Activated T-cell treated with anti-CD3 and anti-CD28 coated beads, Interleukin-2, amount 50 U/mL, for 4 hours (primary cell): ENCODE data around the gene AMPH. TPM values are rescaled to one million over a fixed set of nuclear protein-coding genes. Genes with fewer than 3 reads are reported as not detected.

Experiments
- ATAC-seq, 2 donors: fragments of 200-7000 bp; cut with Tn5 transposase; one replicate each; pipeline ENCODE4 v1.10.0; 2021
- DNase-seq: peaks from one replicate; pipeline ENCODE4 v3.0.0-alpha.2; 2020
- H3K27me3 Mint-ChIP-seq: one replicate; pipeline ENCODE4 v1.8.0; 2021; ENCODE audit warnings: low read depth, mixed read lengths
- H3K36me3 Mint-ChIP-seq: one replicate; pipeline ENCODE4 v1.8.0; 2022; ENCODE audit warnings: mixed read lengths; ENCODE audit not compliant: insufficient read depth
- H3K4me1 Mint-ChIP-seq: one replicate; pipeline ENCODE4 v1.8.0; 2021; ENCODE audit warnings: low read depth, mixed read lengths
- H3K4me3 Mint-ChIP-seq: one replicate; pipeline ENCODE4 v1.8.0; 2021; ENCODE audit warnings: mild to moderate bottlenecking, moderate library complexity, mixed read lengths
- H3K9me3 Mint-ChIP-seq: one replicate; pipeline ENCODE4 v1.8.0; 2021; ENCODE audit warnings: mixed read lengths
- total RNA-seq, 3 donors: library from RNA; stranded (reverse); gene quantifications; one replicate each; pipeline ENCODE4 v1.2.1, GENCODE V29; 2021

AMPH gene
- total RNA-seq, 3 donors from 2014 or later, result 0.14 to 0.15 TPM; not detected in 1

- ATAC-seq (no peak), DNase-seq (no peak)
- Mint-ChIP-seq H3K9me3 (peaks cover 22% of the 10 kb centered on the region), H3K4me1 (no peaks in the 10 kb centered on the region), H3K4me3 (no peak overlapping the region), H3K27me3 (peaks cover 15% of the 10 kb centered on the region), H3K36me3 (peaks cover 2% of the 10 kb centered on the region)
These were observed 148.7 kb downstream of the AMPH start for GRCh38 chr7:38482521-38482920.

GRCh38 chr7:38481401-38481800, 149.8 kb downstream of the AMPH start:
- Mint-ChIP-seq H3K9me3 (peaks cover 22% of the 10 kb centered on the region), H3K27me3 (peaks cover 13% of the 10 kb centered on the region), H3K4me3 (no peak overlapping the region), H3K36me3 (peaks cover 2% of the 10 kb centered on the region), H3K4me1 (no peaks in the 10 kb centered on the region)
- DNase-seq (no peak), ATAC-seq (no peak)

- DNase-seq, result no peak
- H3K9me3 Mint-ChIP-seq, result peaks cover 12% of the 10 kb centered on the region
- no peaks in the 10 kb centered on the region for H3K36me3 Mint-ChIP-seq
- no peaks in the 10 kb centered on the region for H3K4me1 Mint-ChIP-seq
- no peak for ATAC-seq
- H3K4me3 Mint-ChIP-seq, result no peak overlapping the region
- H3K27me3 Mint-ChIP-seq, result peaks cover 6% of the 10 kb centered on the region
These were observed 152.8 kb downstream of the AMPH start for GRCh38 chr7:38478404-38478803.

- ATAC-seq, result no peak
- H3K27me3 Mint-ChIP-seq, result peaks cover 2% of the 10 kb centered on the region
- peaks cover 7% of the 10 kb centered on the region for H3K9me3 Mint-ChIP-seq
- H3K4me1 Mint-ChIP-seq, result no peaks in the 10 kb centered on the region
- H3K36me3 Mint-ChIP-seq, result no peaks in the 10 kb centered on the region
- no peak overlapping the region for H3K4me3 Mint-ChIP-seq
- no peak for DNase-seq
These were observed 153.8 kb downstream of the AMPH start for GRCh38 chr7:38477333-38477732.

GRCh38 chr7:38476764-38477163, 154.4 kb downstream of the AMPH start:
- no peaks in the 10 kb centered on the region for H3K36me3 Mint-ChIP-seq
- H3K27me3 Mint-ChIP-seq, result peaks cover 2% of the 10 kb centered on the region
- H3K4me3 Mint-ChIP-seq, result no peak overlapping the region
- no peak for DNase-seq
- no peaks in the 10 kb centered on the region for H3K4me1 Mint-ChIP-seq
- ATAC-seq, result no peak
- H3K9me3 Mint-ChIP-seq, result peaks cover 7% of the 10 kb centered on the region

GRCh38 chr7:38465956-38466355, 165.2 kb downstream of the AMPH start:
- no peaks in the 10 kb centered on the region for H3K36me3 Mint-ChIP-seq
- ATAC-seq (no peak), DNase-seq (no peak)
- no peaks in the 10 kb centered on the region for H3K27me3 Mint-ChIP-seq
- no peak overlapping the region for H3K4me3 Mint-ChIP-seq
- peaks cover 18% of the 10 kb centered on the region for H3K4me1 Mint-ChIP-seq
- no peaks in the 10 kb centered on the region for H3K9me3 Mint-ChIP-seq

- DNase-seq (peak; percentile 68), ATAC-seq (peak; percentile 85 to 90)
- Mint-ChIP-seq H3K36me3 (no peaks in the 10 kb centered on the region), H3K4me1 (peaks cover 18% of the 10 kb centered on the region), H3K27me3 (no peaks in the 10 kb centered on the region), H3K9me3 (no peaks in the 10 kb centered on the region), H3K4me3 (peak overlapping the region; percentile 48)
These were observed 167.6 kb downstream of the AMPH start for GRCh38 chr7:38463277-38464225.

- DNase-seq, result no peak
- H3K36me3 Mint-ChIP-seq, result no peaks in the 10 kb centered on the region
- H3K4me1 Mint-ChIP-seq, result peaks cover 18% of the 10 kb centered on the region
- H3K27me3 Mint-ChIP-seq, result no peaks in the 10 kb centered on the region
- no peaks in the 10 kb centered on the region for H3K9me3 Mint-ChIP-seq
- H3K4me3 Mint-ChIP-seq, result peak overlapping the region; percentile 48
- ATAC-seq, result peak in 1 of 2 donors; percentile 26
These were observed 168.4 kb downstream of the AMPH start for GRCh38 chr7:38462819-38463218.

- ATAC-seq, result no peak
- no peaks in the 10 kb centered on the region for H3K27me3 Mint-ChIP-seq
- DNase-seq, result no peak
- H3K36me3 Mint-ChIP-seq, result no peaks in the 10 kb centered on the region
- peaks cover 2% of the 10 kb centered on the region for H3K9me3 Mint-ChIP-seq
- no peak overlapping the region for H3K4me3 Mint-ChIP-seq
- H3K4me1 Mint-ChIP-seq, result peaks cover 18% of the 10 kb centered on the region
These were observed 169.3 kb downstream of the AMPH start for GRCh38 chr7:38461887-38462286.

- ATAC-seq (no peak), DNase-seq (no peak)
- Mint-ChIP-seq H3K36me3 (no peaks in the 10 kb centered on the region), H3K4me1 (peaks cover 2% of the 10 kb centered on the region), H3K4me3 (no peak overlapping the region), H3K9me3 (peaks cover 6% of the 10 kb centered on the region), H3K27me3 (peaks cover 12% of the 10 kb centered on the region)
These were observed 177.3 kb downstream of the AMPH start for GRCh38 chr7:38453826-38454225.

GRCh38 chr7:38453168-38453567, 178.0 kb downstream of the AMPH start:
- Mint-ChIP-seq H3K4me1 (peaks cover 2% of the 10 kb centered on the region), H3K27me3 (peaks cover 12% of the 10 kb centered on the region), H3K36me3 (no peaks in the 10 kb centered on the region), H3K4me3 (no peak overlapping the region), H3K9me3 (peaks cover 6% of the 10 kb centered on the region)
- ATAC-seq (no peak), DNase-seq (no peak)

GRCh38 chr7:38452681-38453108, 178.5 kb downstream of the AMPH start:
- Mint-ChIP-seq H3K36me3 (no peaks in the 10 kb centered on the region), H3K4me3 (no peak overlapping the region), H3K4me1 (peaks cover 2% of the 10 kb centered on the region), H3K27me3 (peaks cover 12% of the 10 kb centered on the region), H3K9me3 (peaks cover 6% of the 10 kb centered on the region)
- DNase-seq (no peak), ATAC-seq (no peak)

- Mint-ChIP-seq H3K36me3 (no peaks in the 10 kb centered on the region), H3K4me1 (peaks cover 2% of the 10 kb centered on the region), H3K27me3 (peaks cover 12% of the 10 kb centered on the region), H3K4me3 (no peak overlapping the region), H3K9me3 (peaks cover 4% of the 10 kb centered on the region)
- DNase-seq, result no peak
- no peak for ATAC-seq
These were observed 179.3 kb downstream of the AMPH start for GRCh38 chr7:38451840-38452239.

GRCh38 chr7:38448584-38449234, 182.5 kb downstream of the AMPH start:
- ATAC-seq (peak; percentile 89 to 92), DNase-seq (no peak)
- H3K9me3 Mint-ChIP-seq, result no peaks in the 10 kb centered on the region
- H3K27me3 Mint-ChIP-seq, result peaks cover 8% of the 10 kb centered on the region
- no peak overlapping the region for H3K4me3 Mint-ChIP-seq
- H3K4me1 Mint-ChIP-seq, result peaks cover 2% of the 10 kb centered on the region
- no peaks in the 10 kb centered on the region for H3K36me3 Mint-ChIP-seq

- Mint-ChIP-seq H3K4me1 (peaks cover 2% of the 10 kb centered on the region), H3K9me3 (no peaks in the 10 kb centered on the region), H3K4me3 (no peak overlapping the region), H3K27me3 (peaks cover 8% of the 10 kb centered on the region), H3K36me3 (no peaks in the 10 kb centered on the region)
- DNase-seq (no peak), ATAC-seq (no peak)
These were observed 183.1 kb downstream of the AMPH start for GRCh38 chr7:38448054-38448453.
